Central memory CD8-positive, alpha-beta T cell (primary cell): Measurements from ENCODE around the gene PEX1.

Experiments used
- ATAC-seq: fragments of 150-1000 bp; cut with Tn5 transposase; replicated peaks from 2 replicates; pipeline ENCODE4 v1.10.0; 2022; ENCODE audit warnings: mild to moderate bottlenecking, moderate FRiP score, moderate number of reproducible peaks; ENCODE audit not compliant: poor library complexity, severe bottlenecking; ENCODE audit errors: extremely low read depth
- DNase-seq, 2 donors: peaks; one replicate each; pipeline ENCODE4 v3.0.0; 2021; ENCODE audit warnings: low spot score in 2 of 2
- H3K27ac Mint-ChIP-seq: one replicate; pipeline ENCODE4 v1.8.0; 2022; ENCODE audit warnings: low read depth, mild to moderate bottlenecking, moderate library complexity, mixed read lengths
- H3K27me3 Mint-ChIP-seq: one replicate; pipeline ENCODE4 v1.8.0; 2022; ENCODE audit warnings: mixed read lengths
- H3K36me3 Mint-ChIP-seq: one replicate; pipeline ENCODE4 v1.8.0; 2022; ENCODE audit warnings: mild to moderate bottlenecking, moderate library complexity, mixed read lengths; ENCODE audit not compliant: insufficient read depth
- H3K4me1 Mint-ChIP-seq: one replicate; pipeline ENCODE4 v1.8.0; 2022; ENCODE audit warnings: mixed read lengths
- H3K4me3 Mint-ChIP-seq: one replicate; pipeline ENCODE4 v1.8.0; 2022; ENCODE audit warnings: mild to moderate bottlenecking, moderate library complexity, mixed read lengths
- H3K9me3 Mint-ChIP-seq: one replicate; pipeline ENCODE4 v1.8.0; 2022; ENCODE audit warnings: mixed read lengths

Gene PEX1

DNA sequence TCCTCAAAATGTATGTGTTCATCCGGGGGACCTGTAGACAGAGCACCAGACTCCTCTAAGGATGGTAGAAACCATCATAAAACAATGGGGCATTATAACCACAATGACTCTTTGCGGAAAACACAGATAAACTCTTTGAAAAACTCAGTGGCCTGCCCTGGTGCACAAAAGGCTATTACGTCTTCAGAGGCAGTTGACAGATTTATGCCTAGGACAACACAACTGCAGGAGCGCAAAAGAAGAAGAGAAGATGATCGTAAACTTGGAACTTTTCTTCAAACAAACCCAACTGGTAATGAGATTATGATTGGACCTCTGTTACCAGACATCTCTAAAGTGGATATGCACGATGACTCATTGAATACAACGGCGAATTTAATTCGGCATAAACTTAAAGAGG is 6.3 kb upstream of the PEX1 start:
- no peak for DNase-seq
- ATAC-seq, result no peak
- peaks cover 68% of the 10 kb centered on the region for H3K36me3 Mint-ChIP-seq
- H3K4me1 Mint-ChIP-seq, result peaks cover 16% of the 10 kb centered on the region
- no peaks in the 10 kb centered on the region for H3K9me3 Mint-ChIP-seq
- no peaks in the 10 kb centered on the region for H3K27me3 Mint-ChIP-seq
- H3K4me3 Mint-ChIP-seq, result no peak overlapping the region
- no peak overlapping the region for H3K27ac Mint-ChIP-seq

DNA sequence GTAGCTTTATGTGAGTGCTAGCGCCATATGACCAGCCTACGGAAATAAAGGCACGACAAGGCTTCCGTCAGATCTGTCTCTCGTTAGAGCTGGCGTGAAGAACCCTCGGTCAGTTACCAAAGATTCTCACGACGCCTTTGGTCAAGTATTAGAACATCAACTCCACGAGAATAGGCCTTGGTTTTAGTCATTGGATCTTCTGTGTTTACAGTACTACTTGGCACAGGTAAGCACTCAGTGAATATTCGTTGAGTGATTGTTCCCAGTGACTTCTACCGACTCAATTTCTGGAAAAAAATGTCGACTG is 591 bp upstream of the PEX1 start:
- no peaks in the 10 kb centered on the region for H3K27me3 Mint-ChIP-seq
- no peak for DNase-seq
- ATAC-seq, result no peak
- peaks cover 41% of the 10 kb centered on the region for H3K36me3 Mint-ChIP-seq
- H3K9me3 Mint-ChIP-seq, result no peaks in the 10 kb centered on the region
- peaks cover 29% of the 10 kb centered on the region for H3K4me1 Mint-ChIP-seq
- H3K27ac Mint-ChIP-seq, result peak overlapping the region; percentile 92
- peak overlapping the region; percentile 84 for H3K4me3 Mint-ChIP-seq

DNA sequence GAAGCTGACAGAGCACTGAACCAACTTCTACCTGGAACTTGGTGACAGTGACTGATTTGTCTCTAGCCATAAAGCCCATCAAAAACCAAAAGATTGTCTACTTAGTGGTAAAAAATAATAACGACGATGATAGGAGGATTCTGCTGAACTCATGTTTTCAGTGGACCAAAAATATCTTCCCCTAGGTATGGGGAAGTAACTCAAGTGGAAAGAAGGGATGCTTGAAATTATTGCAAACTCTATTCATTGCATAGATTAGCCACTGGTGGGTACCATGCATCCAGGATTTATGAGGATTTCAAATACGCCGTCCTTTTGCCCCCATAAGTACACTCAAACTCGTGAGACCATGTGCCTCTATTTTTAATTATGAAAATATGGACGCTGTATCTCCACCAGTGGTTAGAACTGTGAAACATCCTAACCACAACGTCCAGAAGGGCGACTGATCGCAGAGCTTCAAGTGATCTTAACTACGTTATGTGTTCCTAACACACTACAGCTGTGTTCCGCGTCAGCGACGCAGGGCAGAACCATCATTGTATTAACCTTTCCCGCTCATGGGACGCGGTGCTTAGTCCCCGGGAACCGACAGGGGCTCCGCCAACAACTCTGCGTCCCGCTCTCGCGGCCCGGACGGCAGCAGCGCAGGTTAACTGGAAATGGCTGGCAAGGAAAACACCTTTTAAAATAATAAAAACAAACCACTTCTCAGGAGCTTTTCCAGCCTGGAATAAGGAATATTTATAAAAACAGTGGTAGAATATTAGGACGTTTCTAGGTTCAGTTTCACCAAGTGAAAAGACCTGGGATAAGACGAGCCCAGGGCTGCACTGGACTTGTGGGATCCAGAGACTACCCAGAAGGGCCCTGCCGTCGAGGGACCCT is 776 bp downstream of the PEX1 start:
- H3K4me3 Mint-ChIP-seq, result peak overlapping the region; percentile 84
- peaks cover 29% of the 10 kb centered on the region for H3K36me3 Mint-ChIP-seq
- no peaks in the 10 kb centered on the region for H3K27me3 Mint-ChIP-seq
- no peaks in the 10 kb centered on the region for H3K9me3 Mint-ChIP-seq
- H3K4me1 Mint-ChIP-seq, result peaks cover 29% of the 10 kb centered on the region
- peak overlapping the region; percentile 92 for H3K27ac Mint-ChIP-seq
- ATAC-seq, result peak; percentile 29
- DNase-seq, result peak; percentile 21 to 22

DNA sequence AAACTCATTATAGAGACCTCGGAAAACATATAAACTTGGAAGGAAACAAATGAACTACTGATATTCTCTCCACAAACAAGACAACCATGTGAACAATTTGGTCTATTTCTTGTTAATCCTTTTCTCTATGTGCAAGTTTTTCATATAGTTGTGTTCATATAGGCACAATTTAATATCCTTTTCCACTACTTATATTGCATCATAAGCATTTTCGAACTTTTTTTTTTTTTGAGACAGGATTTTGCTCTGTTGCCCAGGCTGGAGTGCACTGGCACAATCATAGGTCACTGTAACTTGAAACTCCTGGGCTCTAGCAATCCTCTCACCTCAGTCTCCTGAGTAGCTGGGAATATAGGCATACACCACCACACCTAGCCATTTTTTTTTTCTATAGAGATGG is 5.2 kb downstream of the PEX1 start:
- Mint-ChIP-seq H3K4me3 (no peak overlapping the region), H3K9me3 (no peaks in the 10 kb centered on the region), H3K27ac (no peak overlapping the region), H3K27me3 (no peaks in the 10 kb centered on the region), H3K4me1 (peaks cover 17% of the 10 kb centered on the region), H3K36me3 (peaks cover 6% of the 10 kb centered on the region)
- ATAC-seq (no peak), DNase-seq (no peak)

DNA sequence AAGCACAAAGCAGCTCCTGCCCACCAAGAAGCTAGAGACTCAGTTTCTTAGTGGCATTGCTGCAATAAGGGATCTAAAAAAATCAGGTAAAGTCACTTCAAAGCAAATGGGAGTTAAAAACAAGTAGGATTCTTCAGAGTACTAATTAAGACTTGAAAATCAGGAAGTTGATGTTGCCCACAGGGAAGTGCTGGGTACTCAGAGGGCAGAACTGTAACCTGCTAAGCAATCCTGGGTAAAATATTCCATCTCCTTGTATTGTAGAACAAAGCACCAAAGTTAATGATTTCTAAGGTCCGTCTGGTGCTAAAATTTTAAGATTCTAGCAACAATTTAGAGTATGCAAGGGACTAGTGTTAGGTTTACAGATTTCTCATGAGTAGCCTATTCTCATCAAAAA is 8.3 kb downstream of the PEX1 start:
- Mint-ChIP-seq H3K27ac (no peak overlapping the region), H3K9me3 (no peaks in the 10 kb centered on the region), H3K36me3 (peaks cover 15% of the 10 kb centered on the region), H3K4me3 (no peak overlapping the region), H3K27me3 (no peaks in the 10 kb centered on the region), H3K4me1 (no peaks in the 10 kb centered on the region)
- ATAC-seq (no peak), DNase-seq (no peak)

DNA sequence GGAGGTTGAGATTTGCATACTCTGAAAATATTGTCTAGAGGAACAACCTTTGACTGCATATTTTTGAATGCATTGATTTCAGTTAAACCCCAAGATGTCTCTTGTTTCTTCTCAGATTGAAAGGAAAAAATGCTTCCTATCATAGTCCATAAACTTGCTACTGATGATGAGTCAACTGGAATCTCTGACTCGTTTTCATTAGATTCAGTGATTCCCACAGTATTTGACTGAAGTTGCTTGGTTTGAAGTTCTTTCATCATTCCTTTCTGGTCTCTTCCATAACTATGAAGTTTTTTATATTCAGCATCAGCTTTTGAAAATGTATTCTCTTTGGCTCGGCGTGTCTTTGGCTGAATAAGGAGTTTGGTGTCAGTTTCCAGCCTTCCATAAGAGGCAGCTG is 10.7 kb downstream of the PEX1 start:
- H3K4me1 Mint-ChIP-seq, result no peaks in the 10 kb centered on the region
- H3K4me3 Mint-ChIP-seq, result no peak overlapping the region
- H3K36me3 Mint-ChIP-seq, result peaks cover 17% of the 10 kb centered on the region
- no peaks in the 10 kb centered on the region for H3K27me3 Mint-ChIP-seq
- H3K27ac Mint-ChIP-seq, result no peak overlapping the region
- DNase-seq, result no peak
- no peaks in the 10 kb centered on the region for H3K9me3 Mint-ChIP-seq
- ATAC-seq, result no peak

DNA sequence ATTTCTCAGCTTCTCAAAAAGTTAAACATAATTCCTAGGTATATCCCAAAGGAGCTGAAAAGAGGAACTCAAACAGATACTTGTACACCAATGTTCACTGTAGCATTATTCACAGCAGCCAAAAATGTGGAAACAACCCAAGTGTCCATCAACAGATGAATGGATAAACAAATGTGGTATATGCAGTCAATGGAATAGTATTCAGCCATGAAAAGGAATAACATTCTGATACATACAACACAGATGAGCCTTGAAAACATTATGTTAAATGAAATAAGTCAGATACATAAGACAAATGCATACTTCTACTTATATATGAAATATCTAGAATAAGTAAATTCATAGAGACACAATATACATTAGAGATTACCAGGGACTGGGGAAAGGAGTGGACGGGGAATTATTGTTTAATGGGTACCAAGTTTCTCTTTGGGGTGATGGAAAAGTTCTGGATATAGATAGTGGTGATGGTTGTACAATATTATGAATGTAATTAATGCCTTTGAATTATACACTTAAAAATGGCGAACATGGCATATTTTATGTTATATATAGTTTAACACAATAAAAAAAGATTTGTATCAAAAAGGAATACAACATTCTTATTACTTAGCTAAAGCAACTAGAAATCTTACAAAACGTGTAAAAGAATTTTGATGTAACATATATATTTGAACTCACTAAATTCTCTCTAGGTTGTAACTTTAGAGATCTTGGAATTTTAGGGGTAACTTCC is 15.0 kb downstream of the PEX1 start:
- Mint-ChIP-seq H3K4me3 (no peak overlapping the region), H3K27ac (no peak overlapping the region), H3K9me3 (no peaks in the 10 kb centered on the region), H3K27me3 (no peaks in the 10 kb centered on the region), H3K36me3 (peaks cover 18% of the 10 kb centered on the region), H3K4me1 (no peaks in the 10 kb centered on the region)
- DNase-seq (no peak), ATAC-seq (no peak)

DNA sequence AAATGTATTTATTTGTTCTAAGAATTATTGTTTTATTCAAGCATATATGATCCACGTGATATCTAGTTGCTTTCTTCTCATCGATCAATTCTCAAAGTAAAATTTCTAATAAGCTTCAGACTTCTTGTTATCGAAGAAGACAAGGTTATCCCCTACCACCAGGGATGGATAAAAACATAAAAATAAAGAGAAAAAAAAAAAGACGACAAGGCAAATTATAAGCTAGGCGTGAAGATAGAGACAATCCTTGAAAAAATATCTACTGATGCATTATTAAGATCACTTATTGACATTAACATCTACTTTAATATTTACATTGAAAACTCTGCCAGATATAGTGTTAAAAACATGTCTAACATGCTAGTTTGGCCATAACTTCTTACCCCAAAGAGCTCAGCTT is 19.4 kb downstream of the PEX1 start:
- H3K36me3 Mint-ChIP-seq, result peaks cover 14% of the 10 kb centered on the region

DNA sequence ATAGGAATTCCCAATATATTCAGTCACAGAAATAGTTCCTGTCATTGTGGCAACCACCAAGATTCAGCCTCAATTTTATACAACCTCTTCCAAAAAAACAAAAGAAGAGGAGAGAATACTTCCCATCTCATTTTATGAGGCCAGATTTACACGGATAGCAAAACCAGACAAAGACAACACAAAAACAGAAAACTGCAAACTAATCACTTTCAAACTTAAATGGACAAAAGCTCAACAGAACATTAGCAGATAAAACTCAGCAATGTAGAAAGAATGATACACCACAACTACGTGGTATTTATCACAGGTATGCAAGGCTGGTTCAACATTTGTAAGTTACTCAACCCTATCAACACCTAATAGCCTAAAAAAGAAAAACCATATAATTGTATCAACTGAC is 22.0 kb downstream of the PEX1 start:
- no peak for DNase-seq
- Mint-ChIP-seq H3K27ac (no peak overlapping the region), H3K4me1 (no peaks in the 10 kb centered on the region), H3K36me3 (peaks cover 22% of the 10 kb centered on the region), H3K27me3 (no peaks in the 10 kb centered on the region), H3K4me3 (no peak overlapping the region), H3K9me3 (no peaks in the 10 kb centered on the region)
- no peak for ATAC-seq

More for the DNA sequence above, 19.4 kb downstream of the PEX1 start:
- H3K27me3 Mint-ChIP-seq, result no peaks in the 10 kb centered on the region
- no peak for DNase-seq
- H3K4me1 Mint-ChIP-seq, result no peaks in the 10 kb centered on the region
- ATAC-seq, result no peak
- no peak overlapping the region for H3K27ac Mint-ChIP-seq
- H3K9me3 Mint-ChIP-seq, result no peaks in the 10 kb centered on the region
- H3K4me3 Mint-ChIP-seq, result no peak overlapping the region

DNA sequence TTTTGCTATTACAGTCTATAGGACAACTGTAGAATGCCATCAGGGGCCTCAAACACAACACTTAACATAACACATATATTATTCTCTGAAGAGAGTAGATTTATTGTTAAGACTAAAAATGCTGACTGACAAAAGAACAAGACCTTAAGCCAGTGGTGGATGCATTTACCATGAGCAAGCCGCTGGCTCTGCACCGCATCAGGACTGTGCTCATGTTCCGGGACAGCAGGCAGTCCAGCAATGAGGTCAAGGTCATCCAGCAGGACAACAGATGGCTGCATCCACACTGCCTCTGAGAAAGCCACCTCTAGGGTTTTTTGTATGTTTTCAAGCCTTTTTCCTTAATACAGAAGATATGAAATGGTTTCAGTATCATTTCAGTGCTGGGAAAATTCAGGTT is 23.8 kb downstream of the PEX1 start:
- H3K36me3 Mint-ChIP-seq, result peaks cover 26% of the 10 kb centered on the region
- no peak for DNase-seq

DNA sequence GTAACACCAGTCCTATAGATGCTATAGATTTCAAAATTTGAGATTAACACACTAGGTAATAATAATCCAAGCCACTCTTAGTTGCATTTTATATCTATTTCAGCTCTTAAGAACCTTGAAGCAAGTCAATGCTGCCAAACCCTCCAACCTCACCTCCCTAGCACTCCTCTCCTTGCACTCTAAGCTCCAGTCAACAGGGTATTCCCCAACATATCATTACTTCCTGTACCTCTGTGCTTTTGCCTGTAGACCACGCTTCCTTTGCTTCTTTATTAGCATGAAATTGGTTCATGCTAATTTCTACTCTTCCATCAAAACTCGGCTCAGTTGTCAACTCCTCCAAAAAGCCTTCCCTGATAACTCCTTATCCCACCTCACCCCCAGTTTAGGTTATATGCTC is 24.6 kb downstream of the PEX1 start:
- no peak overlapping the region for H3K4me3 Mint-ChIP-seq
- no peaks in the 10 kb centered on the region for H3K27me3 Mint-ChIP-seq
- H3K9me3 Mint-ChIP-seq, result no peaks in the 10 kb centered on the region
- no peak overlapping the region for H3K27ac Mint-ChIP-seq
- DNase-seq (no peak), ATAC-seq (no peak)
- H3K36me3 Mint-ChIP-seq, result peaks cover 30% of the 10 kb centered on the region
- H3K4me1 Mint-ChIP-seq, result no peaks in the 10 kb centered on the region

More for the DNA sequence above, 23.8 kb downstream of the PEX1 start:
- ATAC-seq, result no peak
- Mint-ChIP-seq H3K9me3 (no peaks in the 10 kb centered on the region), H3K4me1 (no peaks in the 10 kb centered on the region), H3K4me3 (no peak overlapping the region), H3K27me3 (no peaks in the 10 kb centered on the region), H3K27ac (no peak overlapping the region)

DNA sequence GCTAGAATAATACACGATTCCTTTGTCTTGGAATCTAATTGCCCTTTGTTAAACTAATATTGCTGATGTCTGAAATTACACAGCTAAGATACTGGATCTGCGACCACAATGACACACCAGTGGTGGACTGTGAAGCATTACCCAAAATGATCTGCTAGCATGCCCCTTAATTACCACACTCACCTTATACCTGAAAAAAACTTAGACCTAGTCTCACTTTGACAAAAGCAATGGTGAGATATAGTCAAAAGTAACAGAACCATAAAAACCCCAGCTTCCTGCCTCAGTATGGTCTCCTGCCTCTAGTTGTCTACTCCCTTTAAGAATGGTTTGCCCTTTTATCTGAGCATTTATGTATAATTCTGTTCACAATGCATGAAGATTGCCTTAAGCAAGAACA is 29.8 kb downstream of the PEX1 start:
- Mint-ChIP-seq H3K36me3 (peaks cover 34% of the 10 kb centered on the region), H3K27me3 (no peaks in the 10 kb centered on the region)

DNA sequence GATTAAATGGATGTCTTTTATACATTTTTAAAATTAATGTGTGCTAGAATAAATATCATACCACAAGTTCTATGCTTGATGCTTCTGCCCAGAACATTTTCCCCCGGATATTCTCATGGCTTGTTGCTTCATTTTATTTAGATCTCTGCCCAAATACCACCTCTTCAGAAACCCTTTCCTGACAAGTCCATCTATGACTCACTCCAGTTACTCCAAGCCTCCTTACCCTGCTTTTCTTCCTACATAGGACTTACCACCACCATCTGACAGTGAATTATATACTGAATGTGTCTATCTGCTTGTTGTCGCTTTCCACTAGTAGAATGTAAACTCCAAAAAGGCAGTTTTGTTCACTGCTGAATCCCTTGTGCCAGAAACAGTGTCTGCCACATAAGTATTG is 31.4 kb downstream of the PEX1 start:
- peaks cover 36% of the 10 kb centered on the region for H3K36me3 Mint-ChIP-seq
- no peaks in the 10 kb centered on the region for H3K4me1 Mint-ChIP-seq
- DNase-seq (no peak), ATAC-seq (no peak)
- no peaks in the 10 kb centered on the region for H3K27me3 Mint-ChIP-seq
- H3K4me3 Mint-ChIP-seq, result no peak overlapping the region
- no peak overlapping the region for H3K27ac Mint-ChIP-seq
- H3K9me3 Mint-ChIP-seq, result no peaks in the 10 kb centered on the region

More for the DNA sequence above, 29.8 kb downstream of the PEX1 start:
- no peaks in the 10 kb centered on the region for H3K4me1 Mint-ChIP-seq
- DNase-seq (no peak), ATAC-seq (no peak)
- H3K27ac Mint-ChIP-seq, result no peak overlapping the region
- no peak overlapping the region for H3K4me3 Mint-ChIP-seq
- H3K9me3 Mint-ChIP-seq, result no peaks in the 10 kb centered on the region
